ENCODE data around the gene KCNJ12. TPM values are rescaled to one million over a fixed set of nuclear protein-coding genes. Genes with fewer than 3 reads are reported as not detected.

KCNJ12 gene
- total and polyA plus RNA-seq, 2 of the 4 experiments (the other 2 are of a cell fraction) = under 0.01 to 0.10 TPM

- Histone ChIP-seq H3K79me1 (ENCODE audit: low read depth in 1 of 2, low read length in 2 of 2) (no peaks in the 10 kb centered on the region), H4K20me1 (ENCODE audit: insufficient read depth, low read length) (no peaks in the 10 kb centered on the region), H3K9me3 (ENCODE audit: control insufficient read depth, insufficient read depth, low read length) (no peaks in the 10 kb centered on the region), H4K5ac (ENCODE audit: low read depth, low read length) (no peak overlapping the region), H4K91ac (ENCODE audit: insufficient read depth, low read depth, low read length) (no peak overlapping the region), H3K4ac (ENCODE audit: low read depth, low read length) (no peak overlapping the region), H2AK9ac (replicated peaks; ENCODE audit: low read depth, low read length, poor library complexity) (no peak overlapping the region), H3K4me3 (ENCODE audit: insufficient read depth, low read depth, low read length) (no peak overlapping the region), H3K27me3 (ENCODE audit: control insufficient read depth, insufficient read depth, low read length) (peaks cover 3% of the 10 kb centered on the region; the same call in 1 of the 2 replicates), H3K4me2 (ENCODE audit: low read depth, low read length) (no peak overlapping the region), H3K56ac (ENCODE audit: extremely low read depth, insufficient read depth, low read length) (no peak overlapping the region), H2AFZ (replicated peaks; ENCODE audit: low read length, poor library complexity) (no peak overlapping the region), H2AK5ac (ENCODE audit: low read depth, low read length) (no peak overlapping the region), H2BK5ac (ENCODE audit: low read depth, low read length, poor library complexity, severe bottlenecking) (no peak overlapping the region), H3K9me1 (ENCODE audit: insufficient read depth, low read length) (no peaks in the 10 kb centered on the region), H3K14ac (replicated peaks; ENCODE audit: low read depth, low read length) (no peak overlapping the region), H2BK15ac (ENCODE audit: low read depth, low read length) (no peak overlapping the region), H3K36me3 (ENCODE audit: control insufficient read depth, insufficient read depth, low read length) (no peaks in the 10 kb centered on the region), H2BK120ac (ENCODE audit: low read depth, low read length) (no peak overlapping the region), H3K9ac (ENCODE audit: low read depth, low read length) (no peak overlapping the region), H3K4me1 (ENCODE audit: control insufficient read depth, insufficient read depth, low read length) (no peaks in the 10 kb centered on the region), H2BK20ac (ENCODE audit: low read depth, low read length) (no peak overlapping the region), H3K23ac (ENCODE audit: low read depth, low read length) (no peak overlapping the region), H4K8ac (ENCODE audit: low read depth in 2 of 2, low read length in 2 of 2) (no peak overlapping the region), H3K18ac (ENCODE audit: low read depth, low read length) (no peak overlapping the region), H3K27ac (ENCODE audit: insufficient read depth, low read length) (no peak overlapping the region)
- no peak for ATAC-seq (ENCODE audit: low read depth)
- TF ChIP-seq NFE2L2 (IDR thresholded peaks at IDR 0.05; ENCODE audit: low read depth, low read length) = no peak
- TF ChIP-seq SMC3 (IDR thresholded peaks at IDR 0.05; ENCODE audit: low read depth, low read length) = no peak
- no peak for TF ChIP-seq BHLHE40 (IDR thresholded peaks at IDR 0.05; ENCODE audit: low read depth, low read length)
- no peak for TF ChIP-seq ELK1 (IDR thresholded peaks at IDR 0.05; ENCODE audit: borderline replicate concordance, low read depth, low read length)
- TF ChIP-seq RCOR1 (IDR thresholded peaks at IDR 0.05; ENCODE audit: insufficient replicate concordance, low read length) = no peak
- no peak for TF ChIP-seq MAFK (IDR thresholded peaks at IDR 0.05; ENCODE audit: low read depth, low read length)
- no peak for TF ChIP-seq CTCF (conservative IDR thresholded peaks at IDR 0.05; ENCODE audit: low read depth, low read length)
- no peak for TF ChIP-seq POLR2A (IDR thresholded peaks at IDR 0.05; ENCODE audit: low read depth, low read length)
- TF ChIP-seq RAD21 (IDR thresholded peaks at IDR 0.05; ENCODE audit: low read length) = no peak
- TF ChIP-seq CHD1 (IDR thresholded peaks at IDR 0.05; ENCODE audit: low read depth, low read length) = no peak
- no peak for TF ChIP-seq USF2 (IDR thresholded peaks at IDR 0.05; ENCODE audit: low read depth, low read length)
- POLR2A ChIA-PET (ENCODE audit: unreplicated experiment) = no interaction called here
- no TSS peak for BruUV-seq (replicated peaks)
- in situ Hi-C loops (cut with MboI; ENCODE audit: low sequenced_read_pairs) (no loop called here), dilution Hi-C loops (cut with HindIII; ENCODE audit: low sequenced_read_pairs, unreplicated experiment) (no loop called here), intact Hi-C loops (cut with micrococcal nuclease) (no loop called here)
- CTCF ChIA-PET = no interaction called here
- WGBS, 2 experiments (ENCODE audit: extremely low coverage in 2 of 2, insufficient read length in 1 of 2) = 8% methylated on average over 2 of the region's 7 CpGs; no CpG with 5 or more reads in 1 of the 2 experiments
- no peak for DNase-seq
Measured at GRCh38 chr17:21339011-21339410, 37.1 kb upstream of the KCNJ12 start.
